UCSD-AML1 (cell line): ENCODE results near the gene TRUB2.

Source experiments
- DNase-seq: peaks from one replicate; lab custom pipeline; 2025; ENCODE audit not compliant: unreplicated experiment; lab: John Stamatoyannopoulos, UW

The TRUB2 gene

GRCh38 chr9:128304136-128304970 lies 17.9 kb downstream of the TRUB2 start:
- DNase-seq, result no peak

DNA sequence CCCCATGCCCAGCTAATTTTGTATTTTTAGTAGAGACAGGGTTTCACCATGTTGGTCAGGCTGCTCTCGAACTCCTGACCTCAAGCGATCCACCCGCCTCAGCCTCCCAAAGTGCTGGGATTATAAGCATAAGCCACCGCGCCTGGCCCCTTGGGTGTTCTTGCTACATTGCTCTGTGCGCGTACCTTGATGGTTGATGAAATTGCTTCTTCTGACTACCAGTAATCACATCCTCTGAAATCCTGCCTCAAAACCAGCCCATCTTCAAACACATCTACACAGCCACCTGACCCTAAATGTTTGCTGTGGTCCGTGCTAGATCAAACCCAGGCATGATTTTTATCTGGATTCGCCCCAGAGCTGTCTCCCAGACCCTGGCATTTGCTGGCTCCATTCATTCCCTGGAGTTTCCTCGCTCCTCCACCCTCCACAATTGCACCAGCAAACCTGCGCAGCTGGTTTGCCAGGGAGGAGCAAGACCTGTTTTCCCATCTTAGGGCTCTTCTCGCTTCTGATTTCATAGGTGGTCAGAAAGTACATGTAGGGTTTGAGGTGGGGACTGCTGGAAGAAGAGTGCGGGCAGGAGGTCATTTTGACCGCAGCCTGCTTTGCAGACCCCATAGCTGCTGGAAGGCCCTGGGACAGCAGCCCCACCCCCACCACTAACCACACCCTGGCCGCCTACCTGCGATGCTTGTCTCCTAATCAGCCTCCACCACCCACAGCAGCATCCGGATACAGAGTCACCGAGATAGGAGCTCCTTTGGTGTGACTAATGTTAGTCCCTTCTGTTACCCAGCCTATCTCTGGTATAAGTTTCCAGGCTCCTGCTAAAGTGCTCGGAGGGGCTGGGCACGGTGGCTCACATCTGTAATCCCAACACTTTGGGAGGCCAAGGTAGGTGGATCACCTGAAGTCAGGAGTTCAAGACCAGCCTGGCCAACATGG lies 23.4 kb downstream of the TRUB2 start:
- DNase-seq, result no peak

- DNase-seq, result no peak
Measured at GRCh38 chr9:128297221-128297773, 24.9 kb downstream of the TRUB2 start.

DNA sequence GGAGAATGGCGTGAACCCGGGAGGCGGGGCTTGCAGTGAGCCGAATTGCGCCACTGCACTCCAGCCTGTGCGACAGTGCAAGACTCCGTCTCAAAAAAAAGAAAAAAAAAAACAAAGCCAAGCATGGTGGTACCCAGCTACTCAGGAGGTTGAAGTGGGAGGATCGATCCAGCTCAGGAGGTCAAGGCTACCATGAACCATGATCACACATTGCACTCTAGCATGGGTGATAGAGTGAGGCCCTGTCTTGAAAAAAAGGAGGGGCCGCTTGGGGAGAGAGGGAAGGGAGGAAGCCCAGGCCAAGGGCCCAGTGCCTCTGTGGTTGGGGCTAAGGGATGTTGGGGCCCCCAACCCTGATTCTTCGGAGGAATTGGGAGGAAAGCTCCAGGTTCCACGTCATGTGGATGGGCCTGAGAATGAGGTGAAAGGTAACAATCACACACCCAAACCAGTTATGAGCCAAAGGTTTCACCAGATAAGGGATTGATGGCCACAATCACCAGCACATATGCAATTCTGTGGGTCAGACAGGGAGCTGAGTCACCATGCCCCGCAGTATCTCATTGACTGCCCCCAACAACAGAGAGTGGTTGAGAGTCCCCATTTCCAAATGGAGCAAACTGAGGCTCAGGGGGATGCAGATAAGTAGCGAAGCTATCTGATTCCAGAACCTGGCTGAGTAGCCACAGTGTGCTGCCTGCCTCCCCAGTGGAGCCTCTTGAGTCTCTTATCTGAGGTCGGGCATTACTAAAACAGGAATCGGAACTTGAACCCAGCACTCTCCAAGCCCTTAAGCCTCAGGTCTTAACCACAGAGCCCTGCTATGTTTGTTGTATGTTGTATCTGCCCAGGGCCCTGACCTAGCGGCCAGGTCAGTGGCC lies 25.7 kb downstream of the TRUB2 start:
- no peak for DNase-seq

DNA sequence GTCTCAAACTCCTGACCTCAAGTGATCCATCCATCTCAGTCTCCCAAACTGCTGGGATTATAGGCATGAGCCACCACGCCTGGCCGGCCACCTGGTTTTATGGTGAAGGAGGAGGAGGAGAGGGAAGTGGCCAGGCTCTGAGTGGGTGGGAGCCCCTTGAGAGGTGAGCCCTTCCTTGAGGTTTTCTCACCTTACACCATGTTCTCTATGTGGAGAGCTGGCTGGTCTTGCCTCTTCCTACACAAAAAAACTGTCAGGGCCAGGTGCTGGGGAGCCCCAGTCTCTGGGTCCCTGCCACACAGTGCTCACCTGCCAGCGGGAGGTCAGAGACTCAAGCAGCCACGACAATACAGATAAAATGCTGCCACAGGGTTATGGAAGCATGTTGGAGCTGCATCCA lies 28.1 kb downstream of the TRUB2 start:
- no peak for DNase-seq

DNA sequence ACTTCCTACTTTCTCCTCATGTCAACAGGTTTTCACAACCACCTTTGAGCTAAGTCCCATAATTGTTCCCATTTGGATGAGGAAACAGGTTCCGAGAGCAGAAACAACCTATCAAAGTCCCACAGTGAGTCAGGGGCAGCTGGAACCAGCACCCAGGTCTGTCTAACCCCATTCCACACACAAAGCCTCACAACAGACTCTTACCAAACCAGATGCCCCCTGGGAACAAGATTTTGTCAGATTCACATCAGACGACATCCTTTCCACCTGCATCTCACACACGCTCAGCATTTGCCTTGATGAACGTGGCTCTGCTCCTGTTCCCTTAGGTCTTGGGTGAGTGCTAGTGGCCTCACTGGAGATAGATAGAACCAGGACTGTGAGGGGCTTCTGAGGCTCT lies 29.2 kb downstream of the TRUB2 start:
- DNase-seq, result no peak

DNA sequence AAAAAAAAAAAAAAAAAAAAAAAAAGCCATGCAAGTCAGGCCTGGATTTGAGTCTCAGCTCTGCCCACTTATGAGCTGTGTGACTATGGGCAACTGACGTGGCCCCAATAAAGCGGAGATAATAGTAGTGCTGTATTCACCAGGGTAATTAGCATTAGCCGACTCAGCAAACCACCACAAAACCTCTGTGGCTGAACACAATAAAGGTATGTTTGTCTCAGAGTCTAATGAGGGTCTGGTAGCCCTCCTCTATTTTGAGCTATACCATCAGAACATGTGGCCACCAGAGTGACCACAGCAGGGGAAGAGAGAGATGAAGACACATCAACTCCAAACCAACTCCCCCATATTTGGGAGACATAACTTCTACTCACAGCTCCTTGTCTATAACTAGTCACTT lies 30.2 kb downstream of the TRUB2 start:
- DNase-seq, result no peak

DNA sequence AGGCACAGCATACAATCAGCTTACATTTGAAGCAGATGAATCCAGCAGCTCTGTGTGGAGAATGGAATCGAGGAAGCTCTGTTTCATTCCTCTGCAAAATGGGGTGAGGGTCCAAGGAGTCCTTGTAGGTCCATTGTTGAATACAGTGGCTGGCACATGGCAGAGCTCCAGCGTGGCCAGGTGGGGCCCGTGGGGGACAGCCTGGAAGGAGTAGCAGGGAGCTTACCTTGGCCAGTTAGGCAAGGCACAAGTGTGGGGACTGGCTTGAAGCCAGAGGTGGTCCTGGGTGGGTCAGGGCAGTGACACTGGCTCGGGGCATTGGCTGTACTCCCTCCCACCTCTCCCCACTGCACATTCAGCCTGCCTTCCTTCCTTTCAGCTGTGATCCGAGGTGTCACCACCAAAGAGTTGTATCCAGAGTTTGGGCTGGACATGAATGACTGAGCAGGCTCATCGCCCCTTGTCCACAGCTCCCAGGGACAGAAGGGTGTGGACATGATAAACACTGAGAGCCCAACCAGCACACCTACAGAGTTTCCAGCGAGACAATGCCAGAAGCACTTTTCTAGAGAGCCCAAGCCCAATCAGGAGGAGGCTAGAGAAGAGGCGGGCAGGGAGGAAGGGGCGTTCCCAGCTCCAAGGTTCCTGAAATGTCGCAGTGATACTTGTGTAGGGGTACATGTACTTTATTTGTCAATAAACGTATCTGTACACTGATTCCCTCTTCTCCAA lies 33.8 kb downstream of the TRUB2 start:
- DNase-seq, result no peak

DNA sequence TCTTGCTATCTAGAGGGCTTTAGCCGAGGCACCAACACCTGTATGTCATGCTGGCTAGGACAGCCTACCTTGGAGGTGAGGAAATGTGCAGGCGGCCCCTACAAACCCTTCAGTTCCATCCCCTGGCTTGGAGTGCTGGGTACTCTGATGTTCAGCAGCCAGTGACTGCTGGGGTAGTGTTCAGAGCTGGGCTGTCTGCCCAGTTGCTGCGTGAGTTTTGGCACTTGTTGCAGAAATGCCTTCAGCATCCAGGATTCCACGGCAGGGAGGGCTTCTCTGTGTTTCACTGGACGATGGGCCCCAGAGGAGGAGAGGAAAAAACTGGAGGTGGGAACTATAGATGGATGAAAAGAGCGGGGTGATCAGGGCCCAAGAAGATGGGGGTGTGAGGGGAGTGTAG lies 35.8 kb downstream of the TRUB2 start:
- DNase-seq, result no peak

DNA sequence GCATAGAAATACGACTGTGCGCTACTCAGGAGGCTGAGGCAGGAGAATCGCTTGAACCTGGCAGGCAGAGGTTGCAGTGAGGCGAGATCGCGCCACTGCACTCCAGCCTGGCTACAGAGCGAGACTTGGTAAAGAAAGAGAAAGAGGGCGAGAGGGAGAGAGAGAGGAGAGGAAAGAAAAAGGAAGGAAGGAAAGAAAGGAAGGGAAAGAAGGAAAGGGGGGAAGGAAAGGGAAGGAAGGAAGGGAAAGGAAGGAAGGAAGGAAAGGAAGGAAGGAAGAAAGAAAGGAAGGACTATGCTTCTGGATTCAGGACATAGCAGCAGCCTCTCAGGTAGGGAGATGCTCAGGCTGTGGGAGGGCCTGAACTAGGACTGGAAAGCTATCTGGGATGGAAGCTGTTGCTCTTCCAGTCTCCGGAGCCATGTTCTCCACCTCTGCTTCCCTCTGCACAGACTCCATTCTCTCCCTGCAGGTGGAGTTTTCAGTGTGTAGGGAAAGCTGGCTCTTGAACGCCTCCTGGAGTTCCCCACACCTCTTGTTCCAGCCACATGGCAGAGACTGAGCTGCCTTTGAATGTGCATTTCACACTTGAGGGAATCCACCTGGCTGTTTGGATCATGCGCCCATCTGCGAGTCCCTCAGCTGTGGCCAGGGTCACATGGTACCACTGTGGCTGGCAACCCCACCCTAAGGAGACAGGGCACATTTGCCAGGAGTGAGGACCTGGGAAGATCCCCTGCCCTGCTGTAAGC lies 37.0 kb downstream of the TRUB2 start:
- DNase-seq, result no peak

GRCh38 chr9:128282500-128282899 lies 39.7 kb downstream of the TRUB2 start:
- DNase-seq, result peak; percentile 27

GRCh38 chr9:128280084-128280622 lies 42.1 kb downstream of the TRUB2 start:
- DNase-seq, result no peak

GRCh38 chr9:128279088-128280073 lies 42.9 kb downstream of the TRUB2 start:
- DNase-seq, result peak; percentile 51

GRCh38 chr9:128276574-128277270 lies 45.5 kb downstream of the TRUB2 start:
- DNase-seq, result no peak

- peak; percentile 100 for DNase-seq
Measured at GRCh38 chr9:128276008-128276573, 46.2 kb downstream of the TRUB2 start, which contains the start of gene SWI5. Gene SWI5, plus strand, starts transcription at chr9:128276276.

- peak; percentile 46 for DNase-seq
Measured at GRCh38 chr9:128275198-128276007, 46.8 kb downstream of the TRUB2 start, which contains the start of gene GOLGA2. Gene GOLGA2, minus strand, starts transcription at chr9:128276007. Its CDS starts 31 bp downstream, at chr9:128275976.
